Endothelial cell of umbilical vein (primary cell): Measurements from ENCODE around the gene HS3ST1. TPM values are rescaled to one million over a fixed set of nuclear protein-coding genes. Genes with fewer than 3 reads are reported as not detected.

Experiments
- BruUV-seq: library from RNA; stranded (reverse); fragments of 400-500 nt; replicated peaks from 2 replicates; lab custom pipeline; 2021; lab: Mats Ljungman, UMichigan
- CTCF ChIA-PET: fragments of 300-600, 350-600 bp; sonication (Branson Sonifier 250); formaldehyde crosslinking; loops from one replicate; lab custom pipeline; 2021; ENCODE audit warnings: antibody characterized with exemption, inconsistent platforms; lab: Charles Lee
- POLR2A ChIA-PET: fragments of 300-600, 350-600 bp; sonication (Branson Sonifier 250); formaldehyde crosslinking; loops from one replicate; lab custom pipeline; 2021; ENCODE audit warnings: antibody characterized with exemption, inconsistent platforms; lab: Charles Lee
- DNase-seq: peaks from one replicate; pipeline ENCODE4 v3.0.0-alpha.2; 2011; ENCODE audit warnings: low read depth, low spot score
- FAIRE-seq: peaks from 2 replicates; lab custom pipeline; 2011; peaks lifted over from hg19 to GRCh38; lab: Jason Lieb, UNC
- H2AFZ ChIP-seq: 2 replicates; pipeline ENCODE4 v1.6.0; 2012; ENCODE audit warnings: low read depth, low read length, control low read depth, inconsistent platforms
- H3K27ac ChIP-seq: 2 replicates; pipeline ENCODE4 v1.5.1; 2011; ENCODE audit warnings: low read depth, mild to moderate bottlenecking, control low read depth, low read length, moderate library complexity; ENCODE audit not compliant: insufficient read depth
- H3K27me3 ChIP-seq, 2 experiments: 2 replicates each; pipeline versions ENCODE4 v1.6.0 to v1.6.1; 2011; ENCODE audit warnings: low read length in 2 of 2, mixed read lengths in 1 of 2; ENCODE audit not compliant: control insufficient read depth in 2 of 2, insufficient read depth in 2 of 2
- H3K36me3 ChIP-seq, 2 experiments: 2 replicates in 1 of 2; 3 replicates in 1 of 2; pipeline ENCODE4 v1.5.1; 2011; ENCODE audit warnings: low read length in 2 of 2, mild to moderate bottlenecking in 1 of 2, moderate library complexity in 1 of 2; ENCODE audit not compliant: control insufficient read depth in 2 of 2, insufficient read depth in 2 of 2; ENCODE audit errors: extremely low read depth in 1 of 2
- H3K4me1 ChIP-seq: 3 replicates; pipeline ENCODE4 v1.5.1; 2011; ENCODE audit warnings: mild to moderate bottlenecking, low read length; ENCODE audit not compliant: control insufficient read depth, insufficient read depth; ENCODE audit errors: extremely low read depth
- H3K4me2 ChIP-seq: 2 replicates; pipeline ENCODE4 v1.6.1; 2011; ENCODE audit warnings: low read length, control low read depth, mixed read lengths; ENCODE audit not compliant: insufficient read depth
- H3K4me3 ChIP-seq, 3 experiments: fragments of 200-600 bp in 1 of 3; sonication (generic), shearing (Covaris generic) in 1 of 3; replicated peaks in 1 of 3; 2 replicates each; pipeline ENCODE4 v1.5.1; 2011 to 2016; ENCODE audit warnings: control low read depth in 3 of 3, low read length in 3 of 3, mild to moderate bottlenecking in 2 of 3, inconsistent platforms in 1 of 3, low read depth in 1 of 3, moderate library complexity in 1 of 3; ENCODE audit not compliant: insufficient read depth in 1 of 3
- H3K79me2 ChIP-seq: 2 replicates; pipeline ENCODE4 v1.6.0; 2012; ENCODE audit warnings: low read length, inconsistent platforms; ENCODE audit not compliant: control insufficient read depth, insufficient read depth
- H3K9ac ChIP-seq: replicated peaks from 2 replicates; pipeline ENCODE3; 2011; ENCODE audit warnings: low read length, control low read depth; ENCODE audit not compliant: insufficient read depth; ENCODE audit errors: extremely low read depth
- H3K9me1 ChIP-seq: replicated peaks from 3 replicates; pipeline ENCODE4 v1.6.0; 2011; ENCODE audit warnings: mild to moderate bottlenecking, low read length; ENCODE audit not compliant: control insufficient read depth, insufficient read depth; ENCODE audit errors: extremely low read depth
- H3K9me3 ChIP-seq: replicated peaks from 2 replicates; pipeline ENCODE4 v1.5.1; 2012; ENCODE audit warnings: low read length, inconsistent platforms; ENCODE audit not compliant: control insufficient read depth, insufficient read depth
- H4K20me1 ChIP-seq: replicated peaks from 2 replicates; pipeline ENCODE3; 2011; ENCODE audit warnings: mild to moderate bottlenecking, low read length; ENCODE audit not compliant: control insufficient read depth, insufficient read depth; ENCODE audit errors: extremely low read depth
- EZH2 ChIP-seq: IDR thresholded peaks from 2 replicates; pipeline ENCODE4 v1.6.1; 2012; ENCODE audit warnings: borderline replicate concordance, low read depth, mild to moderate bottlenecking, moderate library complexity, low read length, inconsistent platforms; ENCODE audit not compliant: severe bottlenecking
- FOS ChIP-seq: IDR thresholded peaks from 2 replicates; pipeline ENCODE4 v1.6.1; 2011; ENCODE audit warnings: mild to moderate bottlenecking, low read length, moderate library complexity, borderline replicate concordance; ENCODE audit not compliant: insufficient read depth
- GATA2 ChIP-seq: IDR thresholded peaks from 2 replicates; pipeline ENCODE4 v1.7.0; 2011; ENCODE audit warnings: low read depth, mild to moderate bottlenecking, moderate library complexity, mixed read lengths, low read length; ENCODE audit not compliant: insufficient read length, insufficient read depth
- JUN ChIP-seq: IDR thresholded peaks from 2 replicates; pipeline ENCODE4 v1.6.1; 2011; ENCODE audit warnings: borderline replicate concordance, low read depth; ENCODE audit not compliant: insufficient read length, insufficient read depth
- MYC ChIP-seq: IDR thresholded peaks from one replicate; pipeline ENCODE4 v1.6.1; 2011; ENCODE audit warnings: mild to moderate bottlenecking, low read depth, low read length
- POLR2A ChIP-seq: IDR thresholded peaks from 2 replicates; pipeline ENCODE4 v1.6.1; 2012; ENCODE audit warnings: low read depth, mild to moderate bottlenecking, control low read depth, low read length
- POLR2AphosphoS5 ChIP-seq: IDR thresholded peaks from 2 replicates; pipeline ENCODE4 v1.6.1; 2012; ENCODE audit warnings: low read depth, mild to moderate bottlenecking, control low read depth, low read length, moderate library complexity; ENCODE audit not compliant: insufficient read depth
- dilution Hi-C: fragments of 300-500 bp; cut with MboI; formaldehyde crosslinking; loops from one replicate; pipeline ENCODE4 v1.15.0; 2019; ENCODE audit warnings: low sequenced_read_pairs; ENCODE audit not compliant: extremely low pct_ligation_motif_present
- intact Hi-C: fragments of 100-400 bp; cut with micrococcal nuclease; formaldehyde crosslinking; loops from one replicate; pipeline ENCODE4 v1.10.0; 2022
- polyA plus RNA-seq, 4 experiments: library from polyadenylated mRNA; depleted of rRNA in 3 of 4; stranded (reverse) in 3 of 4; unstranded in 1 of 4; fragments of >200 nt; gene quantifications; 2 replicates each; pipeline versions ENCODE4 v1.2.1 to v1.2.3, GENCODE V29; 2011 to 2012; ENCODE audit warnings: missing spikeins in 1 of 4
- total RNA-seq: library from RNA; stranded (reverse); gene quantifications from 2 replicates; pipeline ENCODE4 v1.2.3, GENCODE V29; 2021
- TF ChIP-seq, protein P1 (sequence below): IDR thresholded peaks from 2 replicates; pipeline ENCODE4 v1.6.1; 2011; ENCODE audit not compliant: insufficient read depth, insufficient read length
- TF ChIP-seq, protein P2 (sequence below), 2 donors: IDR thresholded peaks; 1 replicate in 1 of 2; 2 replicates in 1 of 2; pipeline ENCODE4 v1.5.1; 2011; ENCODE audit warnings: low read length in 2 of 2, mild to moderate bottlenecking in 2 of 2, moderate library complexity in 2 of 2, control low read depth in 1 of 2, inconsistent platforms in 1 of 2, low read depth in 1 of 2; ENCODE audit not compliant: insufficient read depth in 1 of 2; ENCODE audit errors: extremely low read depth in 1 of 2

The HS3ST1 gene
- total and polyA plus RNA-seq, 2 donors (not counting 3 experiments of a cell fraction or from before 2014, with no cell fraction given) = 0.14 to 1.3 TPM

DNA sequence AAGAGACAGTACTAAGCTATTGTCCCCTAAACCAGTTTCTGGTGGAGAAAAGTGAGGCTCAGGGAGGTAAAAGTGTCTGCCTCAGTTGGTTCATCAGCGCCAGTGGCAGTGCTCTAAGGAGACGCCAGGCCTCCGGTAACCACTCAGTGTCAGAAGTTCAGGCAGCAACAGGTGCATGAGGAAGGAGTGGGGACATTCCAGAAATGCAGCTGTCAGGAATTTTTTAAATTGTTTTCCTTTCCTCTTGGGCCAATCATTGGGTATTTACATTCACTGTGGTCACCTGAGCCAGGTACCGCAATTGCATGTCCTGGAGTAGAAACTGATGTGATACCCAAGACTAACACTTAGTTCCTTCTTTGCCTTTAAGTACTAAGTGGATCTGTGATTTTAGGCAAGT, 40.2 kb upstream of the HS3ST1 start:
- no peaks in the 10 kb centered on the region for H3K27me3 ChIP-seq

DNA sequence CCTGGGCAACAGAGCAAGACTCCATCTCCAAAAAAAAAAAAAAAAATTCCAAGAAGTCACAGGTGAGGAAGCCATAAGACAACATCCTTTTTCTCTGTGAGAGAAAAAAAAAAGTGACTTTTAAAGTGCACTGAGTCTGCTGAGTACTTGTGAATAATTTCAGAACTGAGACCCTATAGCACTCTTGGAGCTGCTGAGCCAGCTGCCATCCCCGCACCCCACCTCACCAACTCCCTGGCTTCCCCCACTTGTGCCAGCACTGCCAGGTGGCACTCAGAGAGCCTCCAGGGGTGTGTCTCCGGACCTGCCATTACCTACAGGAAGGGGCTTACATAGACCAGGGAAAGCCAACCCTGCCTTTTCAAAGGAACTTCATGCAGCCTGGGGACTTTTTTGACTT, 39.2 kb upstream of the HS3ST1 start:
- H3K4me1 ChIP-seq = peaks cover 19% of the 10 kb centered on the region
- H3K9ac ChIP-seq = no peak overlapping the region
- no peak overlapping the region for H3K4me3 ChIP-seq
- no peak for DNase-seq
- no peaks in the 10 kb centered on the region for H3K27me3 ChIP-seq
- POLR2A ChIA-PET = no interaction called here
- TF ChIP-seq POLR2A = no peak
- TF ChIP-seq, protein P1, sequence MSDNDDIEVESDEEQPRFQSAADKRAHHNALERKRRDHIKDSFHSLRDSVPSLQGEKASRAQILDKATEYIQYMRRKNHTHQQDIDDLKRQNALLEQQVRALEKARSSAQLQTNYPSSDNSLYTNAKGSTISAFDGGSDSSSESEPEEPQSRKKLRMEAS = no peak
- no peak for TF ChIP-seq JUN
- no peak for TF ChIP-seq POLR2AphosphoS5
- no peak for TF ChIP-seq FOS
- no peak for TF ChIP-seq EZH2
- TF ChIP-seq, protein P2, sequence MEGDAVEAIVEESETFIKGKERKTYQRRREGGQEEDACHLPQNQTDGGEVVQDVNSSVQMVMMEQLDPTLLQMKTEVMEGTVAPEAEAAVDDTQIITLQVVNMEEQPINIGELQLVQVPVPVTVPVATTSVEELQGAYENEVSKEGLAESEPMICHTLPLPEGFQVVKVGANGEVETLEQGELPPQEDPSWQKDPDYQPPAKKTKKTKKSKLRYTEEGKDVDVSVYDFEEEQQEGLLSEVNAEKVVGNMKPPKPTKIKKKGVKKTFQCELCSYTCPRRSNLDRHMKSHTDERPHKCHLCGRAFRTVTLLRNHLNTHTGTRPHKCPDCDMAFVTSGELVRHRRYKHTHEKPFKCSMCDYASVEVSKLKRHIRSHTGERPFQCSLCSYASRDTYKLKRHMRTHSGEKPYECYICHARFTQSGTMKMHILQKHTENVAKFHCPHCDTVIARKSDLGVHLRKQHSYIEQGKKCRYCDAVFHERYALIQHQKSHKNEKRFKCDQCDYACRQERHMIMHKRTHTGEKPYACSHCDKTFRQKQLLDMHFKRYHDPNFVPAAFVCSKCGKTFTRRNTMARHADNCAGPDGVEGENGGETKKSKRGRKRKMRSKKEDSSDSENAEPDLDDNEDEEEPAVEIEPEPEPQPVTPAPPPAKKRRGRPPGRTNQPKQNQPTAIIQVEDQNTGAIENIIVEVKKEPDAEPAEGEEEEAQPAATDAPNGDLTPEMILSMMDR (IDR thresholded peaks at IDR 0.05; ENCODE audit: extremely low read depth in 1 of 2, insufficient read depth in 1 of 2, low read depth in 1 of 2, low read length in 2 of 2) = no peak
- TF ChIP-seq MYC = no peak
- TF ChIP-seq GATA2 = no peak
- H4K20me1 ChIP-seq = no peaks in the 10 kb centered on the region
- H3K9me3 ChIP-seq = no peaks in the 10 kb centered on the region
- no peak for FAIRE-seq
- BruUV-seq = no TSS peak
- H3K4me2 ChIP-seq = no peak overlapping the region
- H3K9me1 ChIP-seq = no peaks in the 10 kb centered on the region
- no peak overlapping the region for H2AFZ ChIP-seq
- CTCF ChIA-PET = no interaction called here
- H3K27ac ChIP-seq = no peak overlapping the region
- dilution Hi-C loops (no loop called here), intact Hi-C loops (no loop called here)
- no peaks in the 10 kb centered on the region for H3K36me3 ChIP-seq
- no peaks in the 10 kb centered on the region for H3K79me2 ChIP-seq

More for the DNA sequence above, 40.2 kb upstream of the HS3ST1 start:
- intact Hi-C loops (no loop called here), dilution Hi-C loops (no loop called here)
- Histone ChIP-seq H4K20me1 (no peaks in the 10 kb centered on the region), H3K4me1 (peaks cover 19% of the 10 kb centered on the region), H3K9ac (no peak overlapping the region), H3K27ac (no peak overlapping the region), H3K9me1 (no peaks in the 10 kb centered on the region), H3K9me3 (no peaks in the 10 kb centered on the region), H3K79me2 (no peaks in the 10 kb centered on the region), H3K4me3 (no peak overlapping the region), H2AFZ (no peak overlapping the region), H3K36me3 (no peaks in the 10 kb centered on the region), H3K4me2 (no peak overlapping the region)
- DNase-seq = no peak
- CTCF ChIA-PET = no interaction called here
- no peak for FAIRE-seq
- no peak for TF ChIP-seq POLR2AphosphoS5
- TF ChIP-seq POLR2A = no peak
- no peak for TF ChIP-seq FOS
- TF ChIP-seq, protein P2 (IDR thresholded peaks at IDR 0.05; ENCODE audit: extremely low read depth in 1 of 2, insufficient read depth in 1 of 2, low read depth in 1 of 2, low read length in 2 of 2) = no peak
- no peak for TF ChIP-seq EZH2
- no peak for TF ChIP-seq MYC
- BruUV-seq = no TSS peak
- POLR2A ChIA-PET = no interaction called here
